Kidney (tissue), 14 donors: ENCODE measurements around the gene FOXF2. TPM values are rescaled to one million over a fixed set of nuclear protein-coding genes. Genes with fewer than 3 reads are reported as not detected.

Experiments
- DNase-seq, 5 donors: peaks; one replicate each; pipeline ENCODE4 v3.0.0-alpha.2; 2013 to 2020
- FAIRE-seq: peaks from 2 replicates; lab custom pipeline; 2012; peaks lifted over from hg19 to GRCh38; lab: Jason Lieb, UNC
- H3K27ac ChIP-seq, 2 donors: one replicate each; pipeline ENCODE4 v1.7.0; 2013; ENCODE audit warnings: low read depth in 2 of 2, low read length in 2 of 2, inconsistent platforms in 1 of 2
- H3K27me3 ChIP-seq: one replicate; pipeline ENCODE4 v1.7.1; 2013; ENCODE audit warnings: low read length, inconsistent platforms; ENCODE audit not compliant: control insufficient read depth, insufficient read depth
- H3K36me3 ChIP-seq, 3 donors: one replicate each; pipeline versions ENCODE4 v1.7.0 to v1.7.1; 2013; ENCODE audit warnings: low read length in 3 of 3, control low read depth in 1 of 3, inconsistent platforms in 1 of 3; ENCODE audit not compliant: insufficient read depth in 3 of 3, control insufficient read depth in 2 of 3
- H3K4me1 ChIP-seq, 3 donors: one replicate each; pipeline versions ENCODE4 v1.7.0 to v1.7.1; 2013; ENCODE audit warnings: low read length in 3 of 3, inconsistent platforms in 1 of 3, low read depth in 1 of 3; ENCODE audit not compliant: control insufficient read depth in 2 of 3, insufficient read depth in 2 of 3
- H3K4me3 ChIP-seq, 3 donors: one replicate each; pipeline versions ENCODE4 v1.7.0 to v1.8.1; 2013; ENCODE audit warnings: low read length in 3 of 3, control low read depth in 1 of 3, inconsistent platforms in 1 of 3
- H3K9ac ChIP-seq, 3 donors: one replicate each; pipeline versions ENCODE4 v1.7.0 to v1.7.1; 2013; ENCODE audit warnings: low read length in 3 of 3, control low read depth in 1 of 3, inconsistent platforms in 1 of 3
- H3K9me3 ChIP-seq, 3 donors: one replicate each; pipeline versions ENCODE4 v1.7.0 to v1.7.1; 2013; ENCODE audit warnings: low read length in 3 of 3, control low read depth in 1 of 3, inconsistent platforms in 1 of 3; ENCODE audit not compliant: control insufficient read depth in 2 of 3, insufficient read depth in 1 of 3
- intact Hi-C: fragments of 100-400 bp; cut with DNase I; formaldehyde crosslinking; loops from one replicate; pipeline ENCODE4 v1.11.1; 2022
- polyA plus RNA-seq: library from polyadenylated mRNA; stranded (reverse); fragments of 350-450 nt; fragmentation: Illumina TruSeq; extraction: RNeasy Lipid Tissue Mini Kit (QIAGEN cat#74804); gene quantifications from one replicate; pipeline ENCODE4 v1.2.3, GENCODE V29; 2014; ENCODE audit warnings: low read depth, low replicate concordance; ENCODE audit not compliant: insufficient read depth
- total RNA-seq: library from RNA; stranded (reverse); fragmentation: NEBNext Ultra II Directional; extraction: Animal tissue kit (Norgen Biotek cat#: 25700); gene quantifications from one replicate; pipeline ENCODE4 v1.2.1, GENCODE V29; 2021
- TF ChIP-seq, protein P1 (sequence below): IDR thresholded peaks from 3 replicates; pipeline ENCODE4 v1.5.1; 2012; ENCODE audit warnings: mild to moderate bottlenecking, moderate library complexity, borderline replicate concordance; ENCODE audit not compliant: insufficient read depth; ENCODE audit errors: extremely low read depth
- donor health status: control.
- donor health status: control.
- donor health status: control.
- donor health status: control.
- donor health status: control.
- donor health status: DM: yes; HTN: yes; CAD: no.
- donor health status: Normal renal cell carcinoma (clear cell type).

FOXF2 gene
- total and polyA plus RNA-seq, 2 donors from 2014 or later, result 0.44 TPM; not detected in 1

DNA sequence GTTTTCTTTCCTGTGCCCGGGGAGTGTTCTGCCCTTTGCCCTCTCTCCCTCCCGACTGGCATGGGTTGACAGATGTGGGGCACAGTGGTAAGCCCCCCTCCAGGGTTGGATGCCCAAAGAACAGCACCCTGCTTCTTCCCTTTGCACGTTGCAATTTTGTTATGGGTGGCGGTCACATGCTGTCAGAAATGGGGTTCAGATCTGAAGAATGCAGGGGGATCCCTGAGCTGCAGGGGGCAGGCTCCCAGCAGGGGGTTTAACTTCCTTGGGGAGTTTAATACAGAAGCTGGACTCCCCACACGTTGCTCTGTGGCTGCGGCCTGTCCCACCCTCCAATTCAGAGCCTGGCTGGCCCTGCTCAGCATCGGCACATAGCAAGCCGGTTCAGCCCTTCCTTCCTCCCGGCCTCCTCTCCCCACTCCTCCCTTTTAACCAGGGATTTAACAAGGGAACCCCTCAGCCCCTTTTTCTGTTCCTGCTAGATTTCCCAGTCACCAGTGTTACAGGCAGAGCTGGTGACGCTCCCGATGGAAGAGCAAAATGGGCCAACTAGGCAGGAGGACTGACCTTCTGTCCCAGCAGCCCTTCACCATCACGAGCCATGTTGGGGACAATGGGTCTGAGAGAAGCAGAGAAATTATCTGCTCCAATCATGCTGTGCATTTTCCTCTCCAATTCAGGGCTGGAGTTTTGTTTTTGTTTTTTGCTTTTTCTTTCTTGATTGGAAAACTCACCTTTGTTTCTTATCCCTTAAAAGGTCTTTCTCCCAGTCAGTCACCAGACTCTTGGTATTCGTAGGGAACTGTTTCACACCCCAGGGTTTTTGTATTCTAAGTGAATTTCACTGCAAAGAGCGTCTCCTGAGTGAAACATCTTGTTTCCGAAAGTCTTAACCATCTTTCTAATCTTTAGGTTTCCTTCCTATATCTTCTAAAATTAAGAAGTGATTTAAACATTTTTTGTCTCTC lies 6.8 kb downstream of the FOXF2 start:
- FAIRE-seq, result no peak
- TF ChIP-seq, protein P1, sequence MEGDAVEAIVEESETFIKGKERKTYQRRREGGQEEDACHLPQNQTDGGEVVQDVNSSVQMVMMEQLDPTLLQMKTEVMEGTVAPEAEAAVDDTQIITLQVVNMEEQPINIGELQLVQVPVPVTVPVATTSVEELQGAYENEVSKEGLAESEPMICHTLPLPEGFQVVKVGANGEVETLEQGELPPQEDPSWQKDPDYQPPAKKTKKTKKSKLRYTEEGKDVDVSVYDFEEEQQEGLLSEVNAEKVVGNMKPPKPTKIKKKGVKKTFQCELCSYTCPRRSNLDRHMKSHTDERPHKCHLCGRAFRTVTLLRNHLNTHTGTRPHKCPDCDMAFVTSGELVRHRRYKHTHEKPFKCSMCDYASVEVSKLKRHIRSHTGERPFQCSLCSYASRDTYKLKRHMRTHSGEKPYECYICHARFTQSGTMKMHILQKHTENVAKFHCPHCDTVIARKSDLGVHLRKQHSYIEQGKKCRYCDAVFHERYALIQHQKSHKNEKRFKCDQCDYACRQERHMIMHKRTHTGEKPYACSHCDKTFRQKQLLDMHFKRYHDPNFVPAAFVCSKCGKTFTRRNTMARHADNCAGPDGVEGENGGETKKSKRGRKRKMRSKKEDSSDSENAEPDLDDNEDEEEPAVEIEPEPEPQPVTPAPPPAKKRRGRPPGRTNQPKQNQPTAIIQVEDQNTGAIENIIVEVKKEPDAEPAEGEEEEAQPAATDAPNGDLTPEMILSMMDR, result no peak
- Histone ChIP-seq H3K9me3 (no peaks in the 10 kb centered on the region), H3K4me3 (no peak overlapping the region), H3K27me3 (peaks cover 69% of the 10 kb centered on the region), H3K9ac (no peak overlapping the region), H3K4me1 (peaks cover 0 to 2% (median 0%) of the 10 kb centered on the region in 3 donors), H3K27ac (no peak overlapping the region), H3K36me3 (no peaks in the 10 kb centered on the region)
- intact Hi-C loops, result loop anchor here (10.0 kb wide), 1 partner anchor 811 kb away; no protein-coding TSS in a partner anchor
- DNase-seq, result peak in 1 of 5 donors; percentile 2

- no peaks in the 10 kb centered on the region for H3K9me3 ChIP-seq
- intact Hi-C loops, result loop anchor here (10.0 kb wide), 1 partner anchor 812 kb away; no protein-coding TSS in a partner anchor
- DNase-seq (peak; percentile 82 to 91 (median 84)), FAIRE-seq (no peak)
- peaks cover 62% of the 10 kb centered on the region for H3K27me3 ChIP-seq
- H3K4me1 ChIP-seq, result no peaks in the 10 kb centered on the region
- H3K36me3 ChIP-seq, result no peaks in the 10 kb centered on the region
- no peak overlapping the region for H3K4me3 ChIP-seq
- TF ChIP-seq, protein P1, result peak; percentile 83
- H3K27ac ChIP-seq, result no peak overlapping the region
- H3K9ac ChIP-seq, result no peak overlapping the region
These were observed 7.8 kb downstream of the FOXF2 start for GRCh38 chr6:1396952-1397868.

GRCh38 chr6:1399085-1399780 lies 9.9 kb downstream of the FOXF2 start:
- FAIRE-seq (no peak), DNase-seq (peak in 1 of 5 donors; percentile 17)
- Histone ChIP-seq H3K27me3 (peaks cover 57% of the 10 kb centered on the region), H3K9me3 (peaks cover 0 to 8% (median 0%) of the 10 kb centered on the region in 3 donors), H3K4me1 (no peaks in the 10 kb centered on the region), H3K4me3 (no peak overlapping the region), H3K36me3 (no peaks in the 10 kb centered on the region), H3K9ac (no peak overlapping the region), H3K27ac (no peak overlapping the region)
- TF ChIP-seq, protein P1, result no peak
- intact Hi-C loops, result loop anchor here (10.0 kb wide), 1 partner anchor 814 kb away; no protein-coding TSS in a partner anchor
